Left lung (tissue), 10 donors: ENCODE data around the gene PRM1. TPM values are rescaled to one million over a fixed set of nuclear protein-coding genes. Genes with fewer than 3 reads are reported as not detected.

Experiments
- ATAC-seq: fragments of 200-7000 bp; cut with Tn5 transposase; one replicate; pipeline ENCODE4 v1.9.1; 2020; ENCODE audit warnings: moderate library complexity
- DNase-seq, 4 donors: peaks; one replicate each; pipeline ENCODE4 v3.0.0-alpha.2; 2013 to 2020
- H3K27ac ChIP-seq, 2 donors: fragments of 200-600 bp; sonication (generic) in 1 of 2; one replicate each; pipeline versions ENCODE4 v1.5.0 to v1.8.0; 2020 to 2021
- H3K27me3 ChIP-seq, 2 donors: fragments of 200-600 bp; sonication (generic) in 1 of 2; one replicate each; pipeline versions ENCODE4 v1.5.0 to v1.8.0; 2020 to 2021
- H3K36me3 ChIP-seq, 2 donors: fragments of 200-600 bp; sonication (generic) in 1 of 2; one replicate each; pipeline versions ENCODE4 v1.5.0 to v1.8.0; 2020 to 2021
- H3K4me1 ChIP-seq, 2 donors: fragments of 200-600 bp; one replicate each; pipeline ENCODE4 v1.8.0; 2021
- H3K4me3 ChIP-seq, 2 donors: fragments of 200-600 bp; sonication (generic) in 1 of 2; one replicate each; pipeline versions ENCODE4 v1.5.0 to v1.8.0; 2020 to 2021; ENCODE audit warnings: mild to moderate bottlenecking in 1 of 2
- H3K9me3 ChIP-seq, 2 donors: fragments of 200-600 bp; sonication (generic) in 1 of 2; one replicate each; pipeline versions ENCODE4 v1.5.0 to v1.8.0; 2020 to 2021
- intact Hi-C, 2 donors: fragments of 100-400 bp; cut with DNase I; formaldehyde crosslinking; loops; one replicate each; pipeline versions ENCODE4 v1.11.2 to v1.14.2; 2022
- polyA plus RNA-seq, 6 donors: library from polyadenylated mRNA; unstranded; fragments of 120-200 nt; gene quantifications; one replicate each; pipeline ENCODE4 v1.2.1, GENCODE V29; 2013; ENCODE audit not compliant: insufficient read length in 6 of 6
- total RNA-seq, 2 donors: library from RNA; stranded (reverse); fragmentation: NEBNext Ultra II Directional; extraction: Animal tissue kit (Norgen Biotek cat#: 25700); gene quantifications; one replicate each; pipeline ENCODE4 v1.2.1, GENCODE V29; 2021
- TF ChIP-seq, protein P1 (sequence below), 2 donors: fragments of 200-600 bp; sonication (generic) in 1 of 2; IDR thresholded peaks; one replicate each; pipeline versions ENCODE4 v1.5.0 to v1.8.0; 2021; ENCODE audit warnings: antibody characterized with exemption in 2 of 2
- donor health status: DM: no; HTN: yes; CAD: no.
- donor health status: DM: no; HTN: no; CAD: no.

PRM1 gene
- total and polyA plus RNA-seq, 8 donors = 0.44 TPM; not detected in 7

- intact Hi-C loops = loop anchor here in 1 of 2 donors (10.0 kb wide), 1 partner anchor 135 kb away; no protein-coding TSS in a partner anchor
- Histone ChIP-seq H3K27ac (no peak overlapping the region), H3K36me3 (peaks cover 0 to 31% of the 10 kb centered on the region in 2 donors), H3K4me1 (peaks cover 11 to 32% of the 10 kb centered on the region in 2 donors), H3K9me3 (no peaks in the 10 kb centered on the region), H3K27me3 (peaks cover 0 to 7% of the 10 kb centered on the region in 2 donors), H3K4me3 (no peak overlapping the region)
- TF ChIP-seq, protein P1, sequence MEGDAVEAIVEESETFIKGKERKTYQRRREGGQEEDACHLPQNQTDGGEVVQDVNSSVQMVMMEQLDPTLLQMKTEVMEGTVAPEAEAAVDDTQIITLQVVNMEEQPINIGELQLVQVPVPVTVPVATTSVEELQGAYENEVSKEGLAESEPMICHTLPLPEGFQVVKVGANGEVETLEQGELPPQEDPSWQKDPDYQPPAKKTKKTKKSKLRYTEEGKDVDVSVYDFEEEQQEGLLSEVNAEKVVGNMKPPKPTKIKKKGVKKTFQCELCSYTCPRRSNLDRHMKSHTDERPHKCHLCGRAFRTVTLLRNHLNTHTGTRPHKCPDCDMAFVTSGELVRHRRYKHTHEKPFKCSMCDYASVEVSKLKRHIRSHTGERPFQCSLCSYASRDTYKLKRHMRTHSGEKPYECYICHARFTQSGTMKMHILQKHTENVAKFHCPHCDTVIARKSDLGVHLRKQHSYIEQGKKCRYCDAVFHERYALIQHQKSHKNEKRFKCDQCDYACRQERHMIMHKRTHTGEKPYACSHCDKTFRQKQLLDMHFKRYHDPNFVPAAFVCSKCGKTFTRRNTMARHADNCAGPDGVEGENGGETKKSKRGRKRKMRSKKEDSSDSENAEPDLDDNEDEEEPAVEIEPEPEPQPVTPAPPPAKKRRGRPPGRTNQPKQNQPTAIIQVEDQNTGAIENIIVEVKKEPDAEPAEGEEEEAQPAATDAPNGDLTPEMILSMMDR (IDR thresholded peaks at IDR 0.05) = no peak
- DNase-seq (peak in 1 of 4 donors; percentile 54), ATAC-seq (no peak)
Observed at GRCh38 chr16:11250091-11250785, 30.9 kb downstream of the PRM1 start.

- H3K27me3 ChIP-seq = peaks cover 0 to under 1% of the 10 kb centered on the region in 2 donors
- H3K4me1 ChIP-seq = peaks cover 11 to 26% of the 10 kb centered on the region in 2 donors
- ATAC-seq (no peak), DNase-seq (peak in 1 of 4 donors; percentile 80)
- peaks cover 0 to 25% of the 10 kb centered on the region in 2 donors for H3K36me3 ChIP-seq
- intact Hi-C loops = loop anchor here in 1 of 2 donors (10.0 kb wide), 1 partner anchor 135 kb away; no protein-coding TSS in a partner anchor
- TF ChIP-seq, protein P1 (IDR thresholded peaks at IDR 0.05) = no peak
- no peak overlapping the region for H3K4me3 ChIP-seq
- H3K27ac ChIP-seq = no peak overlapping the region
- no peaks in the 10 kb centered on the region for H3K9me3 ChIP-seq
Observed at GRCh38 chr16:11249233-11250061, 31.7 kb downstream of the PRM1 start.

GRCh38 chr16:11248133-11248532 lies 33.0 kb downstream of the PRM1 start:
- H3K9me3 ChIP-seq = no peaks in the 10 kb centered on the region
- no peak overlapping the region for H3K4me3 ChIP-seq
- intact Hi-C loops = no loop called here
- no peaks in the 10 kb centered on the region for H3K27me3 ChIP-seq
- DNase-seq (peak in 1 of 4 donors; percentile 2), ATAC-seq (no peak)
- TF ChIP-seq, protein P1 (IDR thresholded peaks at IDR 0.05) = no peak
- no peak overlapping the region for H3K27ac ChIP-seq
- peaks cover 0 to 17% of the 10 kb centered on the region in 2 donors for H3K36me3 ChIP-seq
- peaks cover 2 to 13% of the 10 kb centered on the region in 2 donors for H3K4me1 ChIP-seq

DNA sequence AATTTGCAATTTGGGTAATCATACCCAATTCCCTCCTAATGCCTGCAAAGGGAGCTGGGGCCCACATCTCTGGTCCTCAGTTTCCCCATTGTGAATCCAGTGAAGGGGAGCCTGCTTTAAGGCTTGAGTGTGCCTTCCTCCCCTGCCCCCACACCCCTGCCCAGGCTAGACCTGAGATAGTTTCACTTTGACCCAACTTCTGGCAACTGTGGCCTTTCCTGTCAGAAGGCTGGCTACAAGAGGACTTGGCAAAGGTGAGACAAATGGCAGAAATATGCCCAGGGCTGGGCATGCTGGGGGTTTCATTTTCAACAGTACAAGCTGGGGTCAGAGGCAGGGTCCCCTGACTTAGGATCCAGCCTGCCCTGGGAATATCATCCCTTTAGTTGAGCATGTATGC lies 35.1 kb downstream of the PRM1 start:
- ATAC-seq (no peak), DNase-seq (no peak)
- no peak overlapping the region for H3K4me3 ChIP-seq
- H3K36me3 ChIP-seq = no peaks in the 10 kb centered on the region
- TF ChIP-seq, protein P1 (IDR thresholded peaks at IDR 0.05) = no peak
- no peaks in the 10 kb centered on the region for H3K9me3 ChIP-seq
- no peaks in the 10 kb centered on the region for H3K27me3 ChIP-seq
- no peak overlapping the region for H3K27ac ChIP-seq
- peaks cover 0 to under 1% of the 10 kb centered on the region in 2 donors for H3K4me1 ChIP-seq
- intact Hi-C loops = no loop called here

DNA sequence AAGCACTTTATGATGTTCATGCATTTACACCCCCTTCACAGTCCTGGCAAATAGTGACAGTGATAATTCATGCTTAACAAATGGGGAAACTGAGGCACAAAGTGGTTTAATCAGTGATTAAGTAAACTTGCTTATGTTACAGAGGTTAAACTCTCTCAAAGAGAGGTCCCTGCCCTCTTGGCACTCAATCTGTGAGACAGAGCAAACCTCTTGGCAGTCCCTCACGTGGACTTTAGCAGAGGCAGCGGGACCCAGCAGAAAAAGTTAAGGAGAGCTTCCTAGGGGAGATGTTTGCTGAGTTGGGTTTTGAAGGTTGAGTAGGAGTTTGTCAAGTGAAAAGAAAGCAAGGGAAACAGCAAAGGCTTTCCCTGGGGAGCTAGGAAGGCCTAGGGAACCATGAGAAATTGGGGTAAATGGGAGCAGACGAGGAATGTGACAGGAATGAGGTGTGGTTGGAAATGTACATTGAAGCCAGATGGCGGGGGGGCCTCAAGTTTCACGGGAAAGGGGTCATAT lies 35.9 kb downstream of the PRM1 start:
- peaks cover 0 to 7% of the 10 kb centered on the region in 2 donors for H3K4me1 ChIP-seq
- H3K27me3 ChIP-seq = no peaks in the 10 kb centered on the region
- H3K9me3 ChIP-seq = no peaks in the 10 kb centered on the region
- TF ChIP-seq, protein P1 (IDR thresholded peaks at IDR 0.05) = no peak
- H3K27ac ChIP-seq = no peak overlapping the region
- no peaks in the 10 kb centered on the region for H3K36me3 ChIP-seq
- no peak overlapping the region for H3K4me3 ChIP-seq
- DNase-seq (no peak), ATAC-seq (no peak)
- intact Hi-C loops = no loop called here
